Tibial artery (tissue), 4 donors: ENCODE results near the gene FAM200B.
A peak's percentile ranks its signal among the peaks of the same experiment; 100 is the strongest.

Source experiments
- DNase-seq, 2 donors: peaks; one replicate each; pipeline ENCODE4 v3.0.0-alpha.2; 2019
- H3K27ac ChIP-seq, 2 donors: fragments of 200-600 bp; sonication (generic) in 1 of 2; 1 replicate in 1 of 2; 2 replicates in 1 of 2; pipeline ENCODE4 v1.5.1; 2018 to 2019; ENCODE audit warnings: mild to moderate bottlenecking in 1 of 2
- H3K27me3 ChIP-seq, 2 donors: fragments of 200-600 bp; sonication (generic) in 1 of 2; one replicate each; pipeline versions ENCODE4 v1.5.1 to v1.6.0; 2016 to 2019
- H3K36me3 ChIP-seq, 3 donors: fragments of 200-600 bp; sonication (generic) in 2 of 3; one replicate each; pipeline ENCODE4 v1.5.1; 2016 to 2019; ENCODE audit warnings: mild to moderate bottlenecking in 2 of 3
- H3K4me1 ChIP-seq, 4 donors: fragments of 200-600 bp; sonication (generic) in 2 of 4; 1 replicate in 3 of 4; 2 replicates in 1 of 4; pipeline ENCODE4 v1.5.1; 2016 to 2019
- H3K4me3 ChIP-seq, 2 donors: fragments of 200-600 bp; sonication (generic) in 1 of 2; 1 replicate in 1 of 2; 2 replicates in 1 of 2; pipeline ENCODE4 v1.5.1; 2018 to 2019; ENCODE audit warnings: mild to moderate bottlenecking in 2 of 2
- H3K9me3 ChIP-seq, 3 donors: fragments of 200-600 bp; sonication (generic) in 1 of 3; one replicate each; pipeline ENCODE4 v1.5.1; 2016 to 2019
- CTCF ChIP-seq, 2 experiments: fragments of 200-600 bp in 1 of 2; fragments of 450-650 bp in 1 of 2; IDR thresholded peaks; one replicate each; pipeline ENCODE4 v1.5.1; 2017 to 2019; ENCODE audit warnings: antibody characterized with exemption in 2 of 2, mild to moderate bottlenecking in 1 of 2, moderate library complexity in 1 of 2
- intact Hi-C: fragments of 100-400 bp; cut with DNase I; formaldehyde crosslinking; loops from one replicate; pipeline ENCODE4 v1.15.0; 2023; ENCODE audit warnings: low total_unique reads

FAM200B gene

GRCh38 chr4:15676039-15676438 lies 5.6 kb upstream of the FAM200B start:
- no peaks in the 10 kb centered on the region for H3K36me3 ChIP-seq
- no peak overlapping the region for H3K4me3 ChIP-seq
- no peak for DNase-seq
- peaks cover 0 to 3% (median 1%) of the 10 kb centered on the region in 4 donors for H3K4me1 ChIP-seq
- no peaks in the 10 kb centered on the region for H3K9me3 ChIP-seq
- intact Hi-C loops: no loop called here
- no peaks in the 10 kb centered on the region for H3K27me3 ChIP-seq
- H3K27ac ChIP-seq: no peak overlapping the region
- no peak for TF ChIP-seq CTCF (IDR thresholded peaks at IDR 0.05)

GRCh38 chr4:15676899-15677298 lies 4.7 kb upstream of the FAM200B start:
- no peaks in the 10 kb centered on the region for H3K36me3 ChIP-seq
- no peak overlapping the region for H3K27ac ChIP-seq
- intact Hi-C loops: no loop called here
- H3K27me3 ChIP-seq: no peaks in the 10 kb centered on the region
- no peak for DNase-seq
- H3K4me1 ChIP-seq: peaks cover 0 to 5% (median 2%) of the 10 kb centered on the region in 4 donors
- H3K4me3 ChIP-seq: no peak overlapping the region
- no peaks in the 10 kb centered on the region for H3K9me3 ChIP-seq
- TF ChIP-seq CTCF (IDR thresholded peaks at IDR 0.05): no peak

- intact Hi-C loops: no loop called here
- Histone ChIP-seq H3K4me1 (peaks cover 0 to 9% (median 3%) of the 10 kb centered on the region in 4 donors), H3K27me3 (no peaks in the 10 kb centered on the region), H3K36me3 (no peaks in the 10 kb centered on the region), H3K9me3 (no peaks in the 10 kb centered on the region), H3K27ac (no peak overlapping the region), H3K4me3 (no peak overlapping the region)
- TF ChIP-seq CTCF (IDR thresholded peaks at IDR 0.05): no peak
- no peak for DNase-seq
Measured at GRCh38 chr4:15677507-15677988, 4.1 kb upstream of the FAM200B start.

- H3K9me3 ChIP-seq: no peaks in the 10 kb centered on the region
- intact Hi-C loops: no loop called here
- peak overlapping the region; percentile 79 to 80 for H3K4me3 ChIP-seq
- no peak for TF ChIP-seq CTCF (IDR thresholded peaks at IDR 0.05)
- H3K27me3 ChIP-seq: no peaks in the 10 kb centered on the region
- DNase-seq: no peak
- H3K4me1 ChIP-seq: peaks cover 0 to 26% (median 15%) of the 10 kb centered on the region in 4 donors
- peak overlapping the region; percentile 88 to 91 for H3K27ac ChIP-seq
- H3K36me3 ChIP-seq: peaks cover 0 to 2% (median under 1%) of the 10 kb centered on the region in 3 donors
Measured at GRCh38 chr4:15681067-15681371, 608 bp upstream of the FAM200B start.

- Histone ChIP-seq H3K9me3 (no peaks in the 10 kb centered on the region), H3K27me3 (no peaks in the 10 kb centered on the region), H3K36me3 (peaks cover 8 to 13% (median 13%) of the 10 kb centered on the region in 3 donors), H3K27ac (peak overlapping the region; percentile 88 to 91), H3K4me1 (peaks cover 0 to 26% (median 15%) of the 10 kb centered on the region in 4 donors), H3K4me3 (peak overlapping the region; percentile 79 to 80)
- no peak for DNase-seq
- intact Hi-C loops: loop anchor here (1.0 kb wide), 1 partner anchor 10 kb away; no protein-coding TSS in a partner anchor
- TF ChIP-seq CTCF (IDR thresholded peaks at IDR 0.05): no peak
Measured at GRCh38 chr4:15682242-15683142, 865 bp downstream of the FAM200B start.
